GM12878 (cell line): Measurements from ENCODE around the gene RNASEH2B. TPM values are rescaled to one million over a fixed set of nuclear protein-coding genes. Genes with fewer than 3 reads are reported as not detected.

Experiments used
- ELK1 ChIP-seq: IDR thresholded peaks from 2 replicates; pipeline ENCODE4 v1.6.1; 2012; ENCODE audit warnings: low read depth, low read length, improper control_type of control experiment
- MTA3 ChIP-seq: IDR thresholded peaks from 2 replicates; pipeline ENCODE4 v1.6.1; 2012; ENCODE audit warnings: low read length, inconsistent platforms, borderline replicate concordance
- POLR2AphosphoS2 ChIP-seq: IDR thresholded peaks from 2 replicates; pipeline ENCODE4 v1.6.1; 2011; ENCODE audit warnings: low read depth, mild to moderate bottlenecking, low read length, improper control_type of control experiment, moderate library complexity
- RAD21 ChIP-seq: IDR thresholded peaks from 2 replicates; pipeline ENCODE4 v1.6.1; 2011; ENCODE audit warnings: mild to moderate bottlenecking, low read depth, low read length, moderate library complexity; ENCODE audit not compliant: insufficient read depth
- SIX5 ChIP-seq: IDR thresholded peaks from 2 replicates; pipeline ENCODE4 v1.6.1; 2011; ENCODE audit warnings: mild to moderate bottlenecking, low read depth, low read length, moderate library complexity; ENCODE audit not compliant: severe bottlenecking
- SMC3 ChIP-seq: IDR thresholded peaks from 2 replicates; pipeline ENCODE4 v1.6.1; 2011; ENCODE audit warnings: low read length, improper control_type of control experiment, borderline replicate concordance
- polyA plus RNA-seq, 11 experiments: library from polyadenylated mRNA; depleted of rRNA in 4 of 11; unstranded in 6 of 11; stranded (reverse) in 5 of 11; fragments of >200 nt; fragmentation: Nextera tagmentation in 4 of 11; fragmentation: Illumina TruSeq in 1 of 11; extraction: Ambion mirVana in 4 of 11; extraction: Trizol in 1 of 11; gene quantifications; 1 replicate in 1 of 11; 2 replicates in 10 of 11; pipeline versions ENCODE4 v1.2.1 to v1.2.3, GENCODE V29; 2011 to 2016; ENCODE audit warnings: inconsistent platforms in 2 of 11, missing spikeins in 2 of 11, low read depth in 1 of 11
- total RNA-seq, 4 experiments: library from RNA; depleted of rRNA in 3 of 4; stranded (reverse); fragments of >200 nt in 3 of 4; fragmentation: Illumina TruSeq in 1 of 4; extraction: Trizol in 1 of 4; gene quantifications; 2 replicates each; pipeline versions ENCODE4 v1.2.1 to v1.2.3, GENCODE V29; 2013 to 2021
- TF ChIP-seq, protein P1 (sequence below): fragments of 450-650 bp; formaldehyde crosslinking; IDR thresholded peaks from 2 replicates; pipeline ENCODE4 v1.4.0; 2020; ENCODE audit warnings: mild to moderate bottlenecking, moderate library complexity

The RNASEH2B gene
- total and polyA plus RNA-seq, 10 of the 15 experiments (the other 5 are each of a cell fraction or from before 2014, with no cell fraction given): 64.9 to 148 (median 97.3) TPM

GRCh38 chr13:50907781-50908180, 1.8 kb upstream of the RNASEH2B start (continued):
- no peak for TF ChIP-seq ELK1
- TF ChIP-seq SIX5: no peak
- TF ChIP-seq MTA3: no peak
- no peak for TF ChIP-seq RAD21
- TF ChIP-seq SMC3: no peak
- TF ChIP-seq, protein P1, sequence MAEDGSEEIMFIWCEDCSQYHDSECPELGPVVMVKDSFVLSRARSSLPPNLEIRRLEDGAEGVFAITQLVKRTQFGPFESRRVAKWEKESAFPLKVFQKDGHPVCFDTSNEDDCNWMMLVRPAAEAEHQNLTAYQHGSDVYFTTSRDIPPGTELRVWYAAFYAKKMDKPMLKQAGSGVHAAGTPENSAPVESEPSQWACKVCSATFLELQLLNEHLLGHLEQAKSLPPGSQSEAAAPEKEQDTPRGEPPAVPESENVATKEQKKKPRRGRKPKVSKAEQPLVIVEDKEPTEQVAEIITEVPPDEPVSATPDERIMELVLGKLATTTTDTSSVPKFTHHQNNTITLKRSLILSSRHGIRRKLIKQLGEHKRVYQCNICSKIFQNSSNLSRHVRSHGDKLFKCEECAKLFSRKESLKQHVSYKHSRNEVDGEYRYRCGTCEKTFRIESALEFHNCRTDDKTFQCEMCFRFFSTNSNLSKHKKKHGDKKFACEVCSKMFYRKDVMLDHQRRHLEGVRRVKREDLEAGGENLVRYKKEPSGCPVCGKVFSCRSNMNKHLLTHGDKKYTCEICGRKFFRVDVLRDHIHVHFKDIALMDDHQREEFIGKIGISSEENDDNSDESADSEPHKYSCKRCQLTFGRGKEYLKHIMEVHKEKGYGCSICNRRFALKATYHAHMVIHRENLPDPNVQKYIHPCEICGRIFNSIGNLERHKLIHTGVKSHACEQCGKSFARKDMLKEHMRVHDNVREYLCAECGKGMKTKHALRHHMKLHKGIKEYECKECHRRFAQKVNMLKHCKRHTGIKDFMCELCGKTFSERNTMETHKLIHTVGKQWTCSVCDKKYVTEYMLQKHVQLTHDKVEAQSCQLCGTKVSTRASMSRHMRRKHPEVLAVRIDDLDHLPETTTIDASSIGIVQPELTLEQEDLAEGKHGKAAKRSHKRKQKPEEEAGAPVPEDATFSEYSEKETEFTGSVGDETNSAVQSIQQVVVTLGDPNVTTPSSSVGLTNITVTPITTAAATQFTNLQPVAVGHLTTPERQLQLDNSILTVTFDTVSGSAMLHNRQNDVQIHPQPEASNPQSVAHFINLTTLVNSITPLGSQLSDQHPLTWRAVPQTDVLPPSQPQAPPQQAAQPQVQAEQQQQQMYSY (CRISPR knock-in tag): no peak
- no peak for TF ChIP-seq POLR2AphosphoS2
- TF ChIP-seq, all 136 proteins: peak for 0
